GM12873 (cell line): ENCODE measurements around the gene NYNRIN.

Experiments
- CTCF ChIP-seq: IDR thresholded peaks from 2 replicates; pipeline ENCODE4 v1.5.1; 2012; ENCODE audit warnings: low read depth, mild to moderate bottlenecking, moderate library complexity, low read length, control low read depth; ENCODE audit not compliant: insufficient read depth; ENCODE audit errors: missing control alignments

The NYNRIN gene

GRCh38 chr14:24399447-24399822 lies 632 bp downstream of the NYNRIN start:
- TF ChIP-seq CTCF, result no peak

GRCh38 chr14:24399999-24400718 lies 1.4 kb downstream of the NYNRIN start:
- TF ChIP-seq CTCF, result no peak

GRCh38 chr14:24401810-24402702 lies 3.3 kb downstream of the NYNRIN start:
- TF ChIP-seq CTCF, result no peak

GRCh38 chr14:24403294-24403998 lies 4.6 kb downstream of the NYNRIN start:
- no peak for TF ChIP-seq CTCF

- TF ChIP-seq CTCF, result no peak
These were observed 6.0 kb downstream of the NYNRIN start for GRCh38 chr14:24404814-24405213.

GRCh38 chr14:24406416-24406815 lies 7.6 kb downstream of the NYNRIN start:
- no peak for TF ChIP-seq CTCF
